K562 (cell line): ENCODE data around the gene ANKRD24. TPM values are rescaled to one million over a fixed set of nuclear protein-coding genes. Genes with fewer than 3 reads are reported as not detected.

Experiments
- AFF1 ChIP-seq, 2 experiments: fragments of 450-650 bp; IDR thresholded peaks; 2 replicates each; pipeline ENCODE4 v1.6.1; 2018; ENCODE audit warnings: mild to moderate bottlenecking in 2 of 2, low read depth in 1 of 2; ENCODE audit not compliant: partially characterized antibody in 2 of 2
- ARID2 ChIP-seq: fragments of 450-650 bp; IDR thresholded peaks from 2 replicates; pipeline ENCODE4 v1.6.1; 2017; ENCODE audit warnings: antibody characterized with exemption, mild to moderate bottlenecking
- BHLHE40 ChIP-seq: IDR thresholded peaks from 2 replicates; pipeline ENCODE4 v1.6.1; 2011; ENCODE audit warnings: low read length, improper control_type of control experiment
- DLX4 ChIP-seq: fragments of 250-450 bp; sonication (Bioruptor Pico); IDR thresholded peaks from 2 replicates; pipeline ENCODE4 v1.6.1; 2021; ENCODE audit warnings: mild to moderate bottlenecking
- HDAC1 ChIP-seq, 2 experiments: fragments of 450-650 bp; IDR thresholded peaks; 2 replicates each; pipeline ENCODE4 v1.6.1; 2016 to 2017; ENCODE audit warnings: inconsistent platforms in 1 of 2, mild to moderate bottlenecking in 1 of 2, moderate library complexity in 1 of 2
- HMGN3 ChIP-seq: IDR thresholded peaks from 2 replicates; pipeline ENCODE4 v1.6.1; 2011; ENCODE audit warnings: borderline replicate concordance, low read depth, mild to moderate bottlenecking, mixed read lengths, low read length; ENCODE audit not compliant: insufficient read length; ENCODE audit errors: extremely low read depth
- OTX1 ChIP-seq: fragments of 450-650 bp; formaldehyde crosslinking; IDR thresholded peaks from 2 replicates; pipeline ENCODE4 v1.4.0; 2022; ENCODE audit warnings: mild to moderate bottlenecking
- PCBP2 ChIP-seq: fragments of 200-400 bp; formaldehyde crosslinking; IDR thresholded peaks from 2 replicates; pipeline ENCODE4 v1.6.1; 2018; ENCODE audit warnings: low read length, low read depth, mild to moderate bottlenecking, moderate library complexity; ENCODE audit not compliant: poor library complexity, severe bottlenecking
- ZBTB40 ChIP-seq, 2 experiments: fragments of 450-650 bp in 1 of 2; sonication (generic) in 1 of 2; formaldehyde crosslinking in 1 of 2; IDR thresholded peaks; 2 replicates each; pipeline versions ENCODE4 v1.7.1 to v1.9.0; 2016 to 2022; ENCODE audit warnings: inconsistent platforms in 1 of 2, mild to moderate bottlenecking in 1 of 2, missing genetic modification reagents in 1 of 2
- polyA plus RNA-seq, 8 experiments: library from polyadenylated mRNA; depleted of rRNA in 4 of 8; stranded (reverse) in 5 of 8; unstranded in 3 of 8; fragments of >200 nt; fragmentation: Nextera tagmentation in 2 of 8; fragmentation: Illumina TruSeq in 1 of 8; extraction: Ambion mirVana in 2 of 8; extraction: Trizol in 1 of 8; gene quantifications; 2 replicates each; pipeline versions ENCODE4 v1.2.1 to v1.2.3, GENCODE V29; 2011 to 2014; ENCODE audit warnings: inconsistent platforms in 1 of 8, missing spikeins in 1 of 8
- total RNA-seq, 7 experiments: library from RNA; depleted of rRNA in 6 of 7; stranded (reverse); fragments of >200 nt in 6 of 7; fragmentation: Illumina TruSeq in 2 of 7; extraction: Trizol in 2 of 7; gene quantifications; 2 replicates each; pipeline versions ENCODE4 v1.2.1 to v1.2.3, GENCODE V29; 2011 to 2021; ENCODE audit warnings: low replicate concordance in 1 of 7

ANKRD24 gene
- total and polyA plus RNA-seq, 9 of the 15 experiments (the other 6 are each of a cell fraction or from before 2014, with no cell fraction given), result 0.07 to 0.12 (median 0.09) TPM; not detected in 5

GRCh38 chr19:4267101-4267900 is 84.8 kb downstream of the ANKRD24 start (continued):
- TF ChIP-seq AFF1 (IDR thresholded peaks at IDR 0.05; ENCODE audit: low read depth in 1 of 2, partially characterized antibody in 2 of 2), result no peak
- TF ChIP-seq ARID2, result peak; percentile 82
- peak; percentile 50 for TF ChIP-seq HMGN3
- TF ChIP-seq BHLHE40, result peak; percentile 55
- 0 out of 2 replicates have a peak, but pooled peaks have one; percentile 71 for TF ChIP-seq OTX1 (CRISPR knock-in tag)
- no peak for TF ChIP-seq DLX4
- TF ChIP-seq PCBP2, result no peak
- TF ChIP-seq HDAC1 (IDR thresholded peaks at IDR 0.05), result peak in 1 of 2 experiments; percentile 38; a peak in 1 of 4 replicates
- no peak for TF ChIP-seq ZBTB40 (IDR thresholded peaks at IDR 0.05)
- TF ChIP-seq ZBTB40 (CRISPR knock-in tag; IDR thresholded peaks at IDR 0.05), result no peak
